Activated T-cell treated with anti-CD3 and anti-CD28 coated beads, Interleukin-2, amount 50 U/mL, for 24 hours (primary cell): ENCODE measurements around the gene CASP9.
"Not testable (repeated sequence)": the region's sequence is repeated elsewhere in the genome, so short reads cannot be mapped to it uniquely, and the experiment has no call there.

Source experiments
- DNase-seq: peaks from one replicate; pipeline ENCODE4 v3.0.0-alpha.2; 2020
- H3K27ac Mint-ChIP-seq: 2 replicates; pipeline ENCODE4 v1.8.0; 2020; ENCODE audit warnings: mild to moderate bottlenecking, mixed read lengths
- H3K27me3 Mint-ChIP-seq: 2 replicates; pipeline ENCODE4 v1.8.0; 2020; ENCODE audit warnings: mixed read lengths
- H3K36me3 Mint-ChIP-seq: 2 replicates; pipeline ENCODE4 v1.8.0; 2020; ENCODE audit warnings: low read depth, mixed read lengths
- H3K4me1 Mint-ChIP-seq: 2 replicates; pipeline ENCODE4 v1.8.0; 2020; ENCODE audit warnings: low read depth, mixed read lengths
- H3K4me3 Mint-ChIP-seq: 2 replicates; pipeline ENCODE4 v1.8.0; 2020; ENCODE audit warnings: mild to moderate bottlenecking, moderate library complexity, mixed read lengths
- H3K9me3 Mint-ChIP-seq: 2 replicates; pipeline ENCODE4 v1.8.0; 2020; ENCODE audit warnings: mixed read lengths

CASP9 gene

DNA sequence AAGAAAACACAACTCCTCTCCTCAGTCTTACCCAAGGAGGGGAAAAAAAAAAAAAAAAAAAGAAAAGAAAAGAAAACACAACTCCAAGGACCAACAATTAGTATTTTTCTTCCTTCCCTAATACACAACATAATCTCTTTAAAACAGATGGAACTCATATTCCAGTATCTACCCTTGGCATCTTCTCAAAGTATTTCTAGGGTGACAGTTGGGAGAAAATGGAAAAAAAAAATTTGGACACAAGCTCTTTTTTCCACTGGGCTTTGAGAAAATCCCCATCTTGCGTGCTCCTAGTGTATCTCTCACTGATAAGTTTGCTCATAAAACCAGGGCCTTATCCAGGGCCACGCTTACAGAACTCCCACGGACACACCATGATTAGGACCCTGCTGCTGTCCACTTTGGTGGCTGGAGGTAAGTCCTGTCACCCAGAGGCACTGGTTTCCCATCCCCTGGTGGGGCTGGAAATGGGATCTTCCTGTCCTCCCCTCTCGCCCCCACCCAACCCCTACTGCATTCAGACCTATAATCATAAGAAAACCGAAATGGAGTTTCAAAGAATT, 48.2 kb downstream of the CASP9 start, which contains the start of gene CELA2B:
TSS of gene CELA2B (plus strand) at position 353 of the 563 bp plus-strand sequence. CDS start at position 375, 22 bp downstream.
- Mint-ChIP-seq H3K36me3 (no peaks in the 10 kb centered on the region), H3K9me3 (no peaks in the 10 kb centered on the region), H3K27me3 (no peaks in the 10 kb centered on the region), H3K4me3 (no peak within 1 kb of the TSS), H3K4me1 (no peaks in the 10 kb centered on the region), H3K27ac (no peak within 1 kb of the TSS)
- DNase-seq = no peak

DNA sequence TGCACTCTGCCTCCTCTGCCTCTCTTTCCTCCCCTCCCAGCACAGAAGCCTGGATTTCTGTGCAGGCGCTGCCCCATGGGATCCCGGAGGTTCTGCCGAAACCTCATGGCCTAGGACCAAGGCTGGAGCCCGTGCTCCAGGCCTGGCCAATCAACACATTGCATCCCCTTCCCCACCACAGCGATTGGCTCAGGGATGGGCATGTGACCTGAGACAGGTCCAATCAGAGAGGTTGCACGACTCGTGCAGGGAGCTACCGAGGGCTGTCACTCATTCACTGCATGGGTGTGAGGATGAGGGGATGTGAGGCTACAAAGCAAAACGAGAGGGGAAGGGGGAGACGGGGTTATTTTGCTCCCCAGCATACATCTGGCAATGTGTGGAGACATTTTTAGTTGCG, 51.4 kb downstream of the CASP9 start:
- no peaks in the 10 kb centered on the region for H3K27me3 Mint-ChIP-seq
- no peaks in the 10 kb centered on the region for H3K36me3 Mint-ChIP-seq
- DNase-seq = no peak

DNA sequence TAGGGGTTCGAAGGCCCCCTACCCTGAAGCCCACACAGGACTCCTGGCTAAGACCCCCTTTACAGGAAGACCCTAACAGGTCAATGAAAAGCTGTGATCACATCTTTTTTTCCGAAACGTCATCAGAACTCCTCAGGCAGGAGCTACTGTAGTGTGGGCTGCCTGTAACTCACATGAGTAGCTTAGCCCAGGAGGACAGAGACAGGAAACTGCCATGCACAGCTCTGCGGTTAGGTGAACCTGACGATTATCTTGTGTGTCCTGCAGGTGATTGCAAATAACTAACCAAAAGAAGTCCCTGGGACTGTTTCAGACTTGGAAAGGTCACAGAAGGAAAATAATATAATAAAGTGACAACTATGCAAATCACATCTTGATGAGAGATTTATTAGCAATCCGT, 52.3 kb downstream of the CASP9 start:
- H3K36me3 Mint-ChIP-seq, H3K27ac Mint-ChIP-seq, H3K27me3 Mint-ChIP-seq, H3K9me3 Mint-ChIP-seq, H3K4me1 Mint-ChIP-seq, H3K4me3 Mint-ChIP-seq, DNase-seq: not testable (repeated sequence)

More for the DNA sequence above, 51.4 kb downstream of the CASP9 start:
- Mint-ChIP-seq H3K4me3 (no peak overlapping the region), H3K4me1 (no peaks in the 10 kb centered on the region), H3K9me3 (no peaks in the 10 kb centered on the region), H3K27ac (no peak overlapping the region)

DNA sequence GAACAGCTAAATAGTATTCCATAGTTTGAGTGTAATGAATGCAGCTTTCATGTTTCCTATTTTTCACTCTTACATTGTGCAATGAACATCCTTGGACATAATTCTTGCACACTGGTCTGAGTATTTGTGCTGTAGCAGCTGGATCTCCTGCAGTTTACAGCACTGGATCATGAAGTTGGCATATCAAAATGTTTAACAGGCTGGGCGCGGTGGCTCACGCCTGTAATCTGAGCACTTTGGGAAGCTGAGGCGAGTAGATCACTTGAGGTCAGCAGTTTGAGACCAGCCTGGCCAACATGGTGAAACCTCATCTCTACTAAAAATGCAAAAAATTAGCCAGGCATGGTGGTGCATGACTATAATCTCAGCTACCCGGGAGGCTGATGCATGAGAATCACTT, 52.9 kb downstream of the CASP9 start:
- not testable (repeated sequence) for H3K27me3 Mint-ChIP-seq, DNase-seq, H3K36me3 Mint-ChIP-seq, H3K4me3 Mint-ChIP-seq, H3K4me1 Mint-ChIP-seq, H3K27ac Mint-ChIP-seq, H3K9me3 Mint-ChIP-seq

DNA sequence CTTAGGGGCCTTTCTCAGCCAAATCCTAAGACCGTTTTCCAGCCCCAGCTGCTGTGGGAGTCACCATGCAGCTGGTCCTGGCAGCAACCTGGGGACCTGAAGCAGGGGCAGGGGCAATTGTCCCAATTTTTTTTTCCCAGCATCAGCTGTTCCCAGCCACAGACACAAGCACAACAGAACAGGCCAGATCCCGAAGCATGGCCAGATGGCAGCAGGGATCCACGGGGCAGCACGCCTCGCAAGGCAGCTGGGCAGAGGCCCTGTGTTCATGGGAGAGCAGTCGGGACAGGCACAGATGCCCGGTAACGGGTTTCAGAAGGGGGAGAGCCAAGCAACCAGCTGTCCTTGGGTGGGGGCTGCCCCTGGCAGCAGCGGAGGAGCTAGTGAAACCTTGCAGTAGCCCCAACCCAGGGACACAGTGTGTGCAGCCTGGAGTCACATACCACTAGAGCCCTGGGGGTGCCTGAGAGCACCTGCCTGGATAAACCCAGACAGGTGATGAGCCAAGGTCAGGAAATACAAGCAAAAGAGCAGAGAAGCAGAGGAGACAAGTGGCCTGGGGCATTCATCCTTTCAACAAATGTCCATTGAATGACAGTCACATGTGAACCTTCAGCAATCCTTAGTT, 54.1 kb downstream of the CASP9 start:
- not testable (repeated sequence) for H3K4me1 Mint-ChIP-seq, H3K36me3 Mint-ChIP-seq, H3K27me3 Mint-ChIP-seq, H3K4me3 Mint-ChIP-seq, H3K9me3 Mint-ChIP-seq, H3K27ac Mint-ChIP-seq, DNase-seq

DNA sequence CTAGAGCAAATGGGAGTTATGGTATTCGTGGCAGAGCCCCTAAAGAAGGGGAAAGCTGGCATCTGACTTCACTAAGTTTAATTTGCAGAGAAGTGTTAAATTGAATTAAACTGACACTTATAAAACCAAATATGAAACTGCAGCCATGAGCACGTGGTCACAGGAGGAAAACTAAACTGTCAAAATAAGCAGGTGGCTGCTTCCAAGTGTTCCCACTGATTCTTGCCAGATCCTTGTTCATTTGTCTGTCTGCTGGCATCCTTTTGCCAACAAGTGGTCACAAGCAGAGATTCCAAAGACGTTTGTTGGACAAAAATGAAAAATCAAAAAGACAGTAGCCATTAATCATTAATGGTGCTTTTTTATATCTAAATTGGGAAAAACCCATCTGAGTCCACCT, 54.7 kb downstream of the CASP9 start:
- no peaks in the 10 kb centered on the region for H3K9me3 Mint-ChIP-seq
- no peak overlapping the region for H3K4me3 Mint-ChIP-seq
- no peaks in the 10 kb centered on the region for H3K4me1 Mint-ChIP-seq
- DNase-seq = no peak
- peaks cover 6% of the 10 kb centered on the region for H3K27me3 Mint-ChIP-seq
- no peaks in the 10 kb centered on the region for H3K36me3 Mint-ChIP-seq
- no peak overlapping the region for H3K27ac Mint-ChIP-seq

DNA sequence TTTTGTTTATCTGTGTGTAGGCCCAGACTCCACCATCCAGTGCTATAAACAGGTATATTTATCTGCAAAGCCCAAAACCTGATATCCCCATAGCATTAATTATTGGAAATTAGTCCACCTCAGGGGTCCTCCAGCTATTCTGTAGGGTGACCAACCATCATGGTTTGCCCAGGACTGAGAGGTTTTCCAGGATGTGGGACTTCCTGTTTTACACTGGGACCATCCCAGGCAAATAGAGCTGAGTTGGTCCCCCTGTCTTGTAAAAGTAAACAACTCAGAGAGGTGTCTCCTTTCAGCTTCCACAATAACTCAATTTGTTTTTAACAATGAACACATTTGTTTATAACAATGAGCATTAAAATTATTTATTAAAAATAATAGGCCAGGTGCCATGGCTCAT, 55.9 kb downstream of the CASP9 start:
- no peaks in the 10 kb centered on the region for H3K36me3 Mint-ChIP-seq
- no peaks in the 10 kb centered on the region for H3K9me3 Mint-ChIP-seq
- no peaks in the 10 kb centered on the region for H3K4me1 Mint-ChIP-seq
- DNase-seq = no peak
- H3K4me3 Mint-ChIP-seq = no peak overlapping the region
- H3K27ac Mint-ChIP-seq = no peak overlapping the region
- H3K27me3 Mint-ChIP-seq = peaks cover 9% of the 10 kb centered on the region

DNA sequence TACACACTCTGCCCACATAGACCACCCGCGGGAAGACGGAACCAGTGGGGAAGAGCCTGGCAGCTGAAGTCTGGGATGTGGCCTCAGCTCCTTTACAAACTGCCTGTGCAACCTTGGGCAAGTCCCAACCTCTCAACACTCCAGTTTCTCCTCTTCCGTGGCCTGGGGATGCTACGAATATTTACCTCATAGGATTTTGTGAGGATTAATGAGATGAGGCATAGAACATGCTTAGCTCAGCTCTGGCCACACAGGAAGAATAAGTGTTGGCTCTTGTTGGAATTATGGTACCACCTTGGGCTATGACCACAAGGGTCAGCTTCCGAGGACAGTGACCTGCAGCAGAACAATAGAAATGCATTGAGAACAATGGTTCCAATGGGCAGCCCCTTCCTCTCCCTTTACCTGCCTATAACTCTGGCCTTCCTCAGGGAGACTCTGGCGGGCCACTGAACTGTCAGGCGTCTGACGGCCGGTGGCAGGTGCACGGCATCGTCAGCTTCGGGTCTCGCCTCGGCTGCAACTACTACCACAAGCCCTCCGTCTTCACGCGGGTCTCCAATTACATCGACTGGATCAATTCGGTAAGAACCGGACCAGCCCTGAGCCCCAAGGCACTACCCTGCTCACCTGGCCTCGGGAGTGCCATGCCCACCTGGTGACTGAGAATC, 56.9 kb downstream of the CASP9 start:
- not testable (repeated sequence) for H3K36me3 Mint-ChIP-seq, H3K27me3 Mint-ChIP-seq, DNase-seq, H3K4me3 Mint-ChIP-seq, H3K4me1 Mint-ChIP-seq, H3K27ac Mint-ChIP-seq, H3K9me3 Mint-ChIP-seq

DNA sequence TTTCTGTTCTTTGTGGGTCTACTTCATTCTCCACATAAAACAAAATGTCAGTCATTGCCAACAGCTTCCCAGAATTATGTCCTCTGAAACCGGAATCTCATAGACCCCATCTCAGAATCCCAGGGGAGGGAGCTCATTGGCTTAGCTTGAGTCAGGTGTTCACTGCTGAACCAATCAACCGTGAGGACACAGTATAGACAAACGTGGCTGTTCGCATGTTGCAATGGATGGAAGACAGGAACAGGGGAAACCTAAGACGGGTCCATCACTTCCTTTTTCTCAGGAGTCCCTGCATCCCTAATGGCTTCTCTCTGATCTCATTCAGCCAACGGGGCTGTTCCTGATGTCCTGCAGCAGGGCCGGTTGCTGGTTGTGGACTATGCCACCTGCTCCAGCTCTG, 58.3 kb downstream of the CASP9 start:
- H3K4me1 Mint-ChIP-seq = no peaks in the 10 kb centered on the region
- DNase-seq = no peak

DNA sequence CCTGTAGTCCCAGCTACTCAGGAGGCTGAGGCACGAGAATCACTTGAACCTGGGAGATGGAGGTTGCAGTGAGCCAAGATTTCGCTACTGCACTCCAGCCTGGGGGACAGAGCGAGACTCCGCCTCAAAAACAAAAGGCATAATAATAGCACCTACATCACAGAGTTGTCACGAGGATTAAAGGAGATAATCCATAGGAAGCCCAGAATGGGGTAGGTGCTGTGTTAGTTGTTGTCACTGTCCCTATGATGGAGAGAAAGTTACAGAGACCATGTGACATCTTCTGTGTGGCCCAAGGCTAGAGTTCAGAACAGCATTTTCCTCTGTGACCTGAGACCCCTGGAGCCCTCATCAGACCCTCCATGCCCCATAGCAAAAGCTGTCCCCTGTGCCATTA, 60.1 kb downstream of the CASP9 start:
- H3K27me3 Mint-ChIP-seq, H3K9me3 Mint-ChIP-seq: not testable (repeated sequence)

More for the DNA sequence above, 58.3 kb downstream of the CASP9 start:
- Mint-ChIP-seq H3K4me3 (no peak overlapping the region), H3K27me3 (peaks cover 9% of the 10 kb centered on the region), H3K27ac (no peak overlapping the region), H3K36me3 (no peaks in the 10 kb centered on the region), H3K9me3 (no peaks in the 10 kb centered on the region)

DNA sequence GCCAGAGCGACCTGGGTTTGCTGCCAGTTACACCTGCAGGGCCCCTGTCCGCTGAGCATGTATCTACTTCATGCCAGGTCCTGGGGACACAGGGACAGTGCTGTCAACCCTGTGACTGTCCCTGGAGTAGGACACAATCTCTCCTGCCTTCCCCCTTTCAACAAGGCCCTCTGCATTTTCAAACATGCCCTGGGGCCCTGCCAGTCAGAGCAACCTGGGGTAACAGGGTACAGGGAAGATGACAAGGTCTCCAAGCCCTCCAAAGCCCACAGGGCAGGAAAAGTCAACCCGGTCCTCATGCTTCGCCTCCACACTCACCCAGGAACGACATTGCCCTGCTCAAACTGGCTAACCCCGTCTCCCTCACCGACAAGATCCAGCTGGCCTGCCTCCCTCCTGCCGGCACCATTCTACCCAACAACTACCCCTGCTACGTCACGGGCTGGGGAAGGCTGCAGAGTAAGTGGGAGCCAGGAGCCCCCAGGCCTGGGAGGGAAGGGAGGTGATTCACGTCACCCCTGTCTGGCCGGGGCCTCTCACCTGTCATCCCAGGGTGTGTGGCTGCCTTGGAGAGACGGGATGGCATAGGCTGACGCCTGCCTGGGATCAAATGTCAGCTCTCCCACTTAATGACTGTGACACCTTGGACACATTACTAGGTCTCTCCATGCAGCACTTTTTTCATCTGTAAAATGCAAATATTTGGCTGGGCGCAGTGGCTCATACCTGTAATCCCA, 60.8 kb downstream of the CASP9 start:
- H3K27ac Mint-ChIP-seq, H3K9me3 Mint-ChIP-seq, DNase-seq, H3K4me1 Mint-ChIP-seq, H3K36me3 Mint-ChIP-seq, H3K27me3 Mint-ChIP-seq, H3K4me3 Mint-ChIP-seq: not testable (repeated sequence)

More for the DNA sequence above, 60.1 kb downstream of the CASP9 start:
- H3K27ac Mint-ChIP-seq, H3K4me1 Mint-ChIP-seq, H3K36me3 Mint-ChIP-seq, H3K4me3 Mint-ChIP-seq, DNase-seq: not testable (repeated sequence)

DNA sequence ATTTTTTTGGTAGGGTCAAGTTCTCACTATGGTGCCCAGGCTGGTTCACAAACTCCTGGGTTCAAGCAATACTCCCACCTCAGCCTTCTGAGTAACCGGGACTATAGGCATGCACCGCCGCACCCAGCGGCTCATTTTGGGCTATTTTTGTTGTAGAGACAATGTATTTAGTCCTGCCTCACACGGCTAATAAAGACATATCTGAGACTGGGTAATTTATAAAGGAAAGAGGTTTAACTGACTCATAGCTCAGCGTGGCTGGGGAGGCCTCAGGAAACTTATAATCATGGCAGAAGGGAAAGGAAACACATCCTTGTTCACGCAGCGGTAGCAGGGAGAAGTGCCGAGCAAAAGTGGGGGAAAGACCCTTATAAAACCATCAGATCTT, 63.3 kb downstream of the CASP9 start:
- Mint-ChIP-seq H3K9me3 (no peaks in the 10 kb centered on the region), H3K27me3 (peaks cover 9% of the 10 kb centered on the region), H3K4me3 (no peak overlapping the region), H3K27ac (no peak overlapping the region), H3K4me1 (no peaks in the 10 kb centered on the region), H3K36me3 (no peaks in the 10 kb centered on the region)
- DNase-seq = no peak

DNA sequence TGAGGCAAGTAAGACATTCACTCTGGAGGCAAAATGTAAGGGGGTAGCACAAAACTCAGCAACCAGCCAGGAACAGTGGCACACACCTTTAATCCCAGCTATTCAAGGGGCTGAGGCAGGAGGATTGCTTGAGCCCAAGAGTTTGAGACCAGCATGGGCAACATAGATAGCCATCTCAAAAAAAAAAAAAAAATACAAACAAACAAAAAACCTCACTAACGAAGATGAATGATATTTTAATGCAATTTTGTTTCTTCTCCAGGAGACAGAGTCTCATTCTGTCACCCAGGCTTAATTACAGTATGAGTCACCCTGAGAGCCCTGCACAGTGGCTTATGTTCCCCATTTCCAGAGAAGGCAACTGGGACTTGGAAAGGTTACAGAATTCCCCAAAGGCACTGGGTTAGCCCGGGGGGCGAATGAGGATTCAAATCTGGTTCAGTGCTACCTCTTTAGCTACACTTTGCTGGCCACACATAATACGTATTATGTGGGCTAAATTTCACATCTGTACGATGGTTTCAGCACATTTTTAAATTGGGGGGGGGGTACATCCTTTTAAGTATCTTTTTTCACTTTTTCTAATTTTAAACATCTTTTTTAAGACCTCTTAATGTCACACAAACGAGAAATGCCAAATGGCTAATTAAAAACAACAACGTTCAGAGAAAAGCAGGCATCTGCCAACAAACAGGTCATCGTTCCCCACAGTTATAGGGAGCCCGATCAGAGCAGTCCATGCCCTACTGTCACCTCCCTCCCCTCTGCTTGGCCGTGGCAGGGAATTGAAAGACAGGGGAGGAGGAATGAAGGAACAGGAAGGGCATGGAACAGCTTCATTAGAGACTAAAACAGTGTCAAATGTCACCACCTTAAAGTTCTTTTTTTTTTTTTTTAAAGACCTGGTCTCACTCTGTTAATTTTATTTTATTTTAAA, 64.0 kb downstream of the CASP9 start:
- Mint-ChIP-seq H3K36me3 (no peaks in the 10 kb centered on the region), H3K27ac (no peak overlapping the region), H3K4me1 (no peaks in the 10 kb centered on the region), H3K9me3 (no peaks in the 10 kb centered on the region), H3K27me3 (peaks cover 6% of the 10 kb centered on the region), H3K4me3 (no peak overlapping the region)
- DNase-seq = no peak

DNA sequence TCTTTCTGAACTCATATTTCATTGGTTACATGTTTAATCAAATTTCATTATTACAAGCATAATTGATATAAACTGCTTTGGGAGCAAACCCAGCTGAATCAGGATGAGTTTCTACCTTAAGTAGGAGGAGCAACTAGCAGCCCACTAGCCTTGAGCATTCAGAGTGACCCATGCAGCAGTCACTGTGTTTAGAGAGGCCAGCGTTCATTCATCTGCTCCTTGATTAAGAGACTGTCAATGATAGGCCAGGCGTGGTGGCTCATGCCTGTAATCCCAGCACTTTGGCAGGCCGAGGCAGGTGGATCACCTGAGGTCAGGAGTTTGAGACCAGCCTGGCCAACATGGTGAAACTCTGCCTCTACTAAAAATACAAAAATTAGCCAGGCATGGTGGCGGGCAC, 65.6 kb downstream of the CASP9 start:
- not testable (repeated sequence) for H3K4me1 Mint-ChIP-seq, H3K36me3 Mint-ChIP-seq, H3K27ac Mint-ChIP-seq, H3K9me3 Mint-ChIP-seq, H3K27me3 Mint-ChIP-seq, H3K4me3 Mint-ChIP-seq, DNase-seq
